ENCODE results near the gene TDP2. TPM values are rescaled to one million over a fixed set of nuclear protein-coding genes. Genes with fewer than 3 reads are reported as not detected.

TDP2 gene
- total RNA-seq, 1 donor from 2014 or later = 27.2 TPM

- Mint-ChIP-seq H3K27ac (ENCODE audit: unreplicated experiment) (no peak overlapping the region), H3K36me3 (ENCODE audit: low read depth, unreplicated experiment) (no peaks in the 10 kb centered on the region), H3K4me1 (ENCODE audit: low read depth, unreplicated experiment) (peaks cover 5% of the 10 kb centered on the region), H3K27me3 (ENCODE audit: low read depth, unreplicated experiment) (peaks cover 5% of the 10 kb centered on the region), H3K9me3 (ENCODE audit: unreplicated experiment) (no peaks in the 10 kb centered on the region), H3K4me3 (ENCODE audit: unreplicated experiment) (no peak overlapping the region)
- H3K4me3 ChIP-seq (ENCODE audit: insufficient read depth, low read depth, low read length) = no peak overlapping the region
- H3K36me3 ChIP-seq (ENCODE audit: insufficient read depth, low read length) = peaks cover 16% of the 10 kb centered on the region
- no peak overlapping the region for H3K9ac ChIP-seq (ENCODE audit: low read length)
- no peak overlapping the region for H3K4me2 ChIP-seq (ENCODE audit: low read length)
- H4K20me1 ChIP-seq (ENCODE audit: insufficient read depth, low read length) = peaks cover 3% of the 10 kb centered on the region
- H3K4me1 ChIP-seq (ENCODE audit: insufficient read depth, low read length) = peaks cover 12% of the 10 kb centered on the region
- no peak overlapping the region for H2AFZ ChIP-seq (ENCODE audit: low read depth, low read length)
- no peak for FAIRE-seq
- H3K27me3 ChIP-seq (ENCODE audit: insufficient read depth, low read length) = no peaks in the 10 kb centered on the region
- no peaks in the 10 kb centered on the region for H3K79me2 ChIP-seq (ENCODE audit: insufficient read depth, low read length)
- H3K9me3 ChIP-seq (ENCODE audit: insufficient read depth, low read depth, low read length) = no peaks in the 10 kb centered on the region
- no peak overlapping the region for H3K27ac ChIP-seq (ENCODE audit: low read depth, low read length)
- no peak for DNase-seq (ENCODE audit: low read depth)
- TF ChIP-seq, protein P1, sequence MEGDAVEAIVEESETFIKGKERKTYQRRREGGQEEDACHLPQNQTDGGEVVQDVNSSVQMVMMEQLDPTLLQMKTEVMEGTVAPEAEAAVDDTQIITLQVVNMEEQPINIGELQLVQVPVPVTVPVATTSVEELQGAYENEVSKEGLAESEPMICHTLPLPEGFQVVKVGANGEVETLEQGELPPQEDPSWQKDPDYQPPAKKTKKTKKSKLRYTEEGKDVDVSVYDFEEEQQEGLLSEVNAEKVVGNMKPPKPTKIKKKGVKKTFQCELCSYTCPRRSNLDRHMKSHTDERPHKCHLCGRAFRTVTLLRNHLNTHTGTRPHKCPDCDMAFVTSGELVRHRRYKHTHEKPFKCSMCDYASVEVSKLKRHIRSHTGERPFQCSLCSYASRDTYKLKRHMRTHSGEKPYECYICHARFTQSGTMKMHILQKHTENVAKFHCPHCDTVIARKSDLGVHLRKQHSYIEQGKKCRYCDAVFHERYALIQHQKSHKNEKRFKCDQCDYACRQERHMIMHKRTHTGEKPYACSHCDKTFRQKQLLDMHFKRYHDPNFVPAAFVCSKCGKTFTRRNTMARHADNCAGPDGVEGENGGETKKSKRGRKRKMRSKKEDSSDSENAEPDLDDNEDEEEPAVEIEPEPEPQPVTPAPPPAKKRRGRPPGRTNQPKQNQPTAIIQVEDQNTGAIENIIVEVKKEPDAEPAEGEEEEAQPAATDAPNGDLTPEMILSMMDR (IDR thresholded peaks at IDR 0.05; ENCODE audit: insufficient read depth, low read depth, low read length) = no peak
- no peak for TF ChIP-seq EZH2 (IDR thresholded peaks at IDR 0.05; ENCODE audit: insufficient read depth, low read length)
Observed at GRCh38 chr6:24648276-24648675, 18.4 kb downstream of the TDP2 start.

DNA sequence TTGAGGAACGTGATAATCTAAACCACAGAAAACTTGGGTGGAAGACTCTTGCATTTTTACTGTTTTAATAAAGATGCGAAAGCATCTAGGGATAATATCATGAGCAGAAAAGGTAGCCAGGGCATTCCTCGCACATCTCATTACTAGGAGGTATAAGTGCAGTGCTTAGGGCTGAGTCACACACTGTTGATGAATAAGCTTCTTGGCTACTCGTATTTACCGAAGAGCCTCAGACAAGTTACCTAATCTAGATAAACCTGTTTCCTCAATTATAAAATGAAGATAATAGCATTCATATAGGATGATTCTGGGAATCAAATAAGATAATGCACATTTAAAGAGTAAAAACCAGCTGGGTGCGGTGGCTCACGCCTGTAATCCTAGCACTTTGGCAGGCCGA, 19.9 kb downstream of the TDP2 start:
- peak; percentile 60 for DNase-seq (ENCODE audit: low read depth)
- no peak for FAIRE-seq

DNA sequence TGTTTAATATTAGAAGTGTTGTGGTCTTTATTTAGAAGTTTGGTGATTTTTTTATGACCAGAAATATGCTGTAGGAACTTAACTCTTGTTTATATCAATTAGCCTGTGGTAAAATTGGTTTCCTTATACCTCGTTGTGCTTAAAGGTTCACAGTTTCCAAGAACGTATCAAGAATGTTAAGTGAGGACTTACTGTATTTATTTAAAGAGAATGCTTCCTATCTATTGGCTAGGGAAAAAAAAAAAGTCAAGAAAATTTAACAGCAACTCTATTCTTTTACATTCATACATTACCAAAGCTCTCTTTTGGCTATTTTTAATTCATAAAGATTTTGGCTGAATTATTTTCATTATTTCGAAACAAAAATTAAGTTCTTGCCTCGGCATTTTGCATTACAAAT, 22.3 kb downstream of the TDP2 start:
- Histone ChIP-seq H3K4me2 (ENCODE audit: low read length) (no peak overlapping the region), H3K4me1 (ENCODE audit: insufficient read depth, low read length) (peaks cover 12% of the 10 kb centered on the region), H4K20me1 (ENCODE audit: insufficient read depth, low read length) (no peaks in the 10 kb centered on the region), H3K27ac (ENCODE audit: low read depth, low read length) (no peak overlapping the region), H3K4me3 (ENCODE audit: insufficient read depth, low read depth, low read length) (no peak overlapping the region), H3K27me3 (ENCODE audit: insufficient read depth, low read length) (no peaks in the 10 kb centered on the region), H2AFZ (ENCODE audit: low read depth, low read length) (no peak overlapping the region), H3K36me3 (ENCODE audit: insufficient read depth, low read length) (no peaks in the 10 kb centered on the region), H3K9ac (ENCODE audit: low read length) (no peak overlapping the region), H3K79me2 (ENCODE audit: insufficient read depth, low read length) (no peaks in the 10 kb centered on the region), H3K9me3 (ENCODE audit: insufficient read depth, low read depth, low read length) (no peaks in the 10 kb centered on the region)
- FAIRE-seq (peak; percentile 29), DNase-seq (ENCODE audit: low read depth) (no peak)
- Mint-ChIP-seq H3K27ac (ENCODE audit: unreplicated experiment) (no peak overlapping the region), H3K9me3 (ENCODE audit: unreplicated experiment) (peaks cover 2% of the 10 kb centered on the region), H3K27me3 (ENCODE audit: low read depth, unreplicated experiment) (peaks cover 5% of the 10 kb centered on the region), H3K4me1 (ENCODE audit: low read depth, unreplicated experiment) (peaks cover 5% of the 10 kb centered on the region), H3K4me3 (ENCODE audit: unreplicated experiment) (no peak overlapping the region), H3K36me3 (ENCODE audit: low read depth, unreplicated experiment) (no peaks in the 10 kb centered on the region)
- no peak for TF ChIP-seq EZH2 (IDR thresholded peaks at IDR 0.05; ENCODE audit: insufficient read depth, low read length)
- TF ChIP-seq, protein P1 (IDR thresholded peaks at IDR 0.05; ENCODE audit: insufficient read depth, low read depth, low read length) = no peak

More for the DNA sequence above, 19.9 kb downstream of the TDP2 start:
- H2AFZ ChIP-seq (ENCODE audit: low read depth, low read length) = no peak overlapping the region
- no peak overlapping the region for H3K9ac ChIP-seq (ENCODE audit: low read length)
- no peak overlapping the region for H3K4me3 ChIP-seq (ENCODE audit: insufficient read depth, low read depth, low read length)
- H3K4me2 ChIP-seq (ENCODE audit: low read length) = peak overlapping the region; percentile 98
- no peaks in the 10 kb centered on the region for H3K9me3 ChIP-seq (ENCODE audit: insufficient read depth, low read depth, low read length)
- peaks cover 6% of the 10 kb centered on the region for H3K36me3 ChIP-seq (ENCODE audit: insufficient read depth, low read length)
- Mint-ChIP-seq H3K4me3 (ENCODE audit: unreplicated experiment) (peak overlapping the region; percentile 89), H3K9me3 (ENCODE audit: unreplicated experiment) (no peaks in the 10 kb centered on the region), H3K27me3 (ENCODE audit: low read depth, unreplicated experiment) (peaks cover 5% of the 10 kb centered on the region), H3K4me1 (ENCODE audit: low read depth, unreplicated experiment) (peaks cover 5% of the 10 kb centered on the region), H3K27ac (ENCODE audit: unreplicated experiment) (no peak overlapping the region), H3K36me3 (ENCODE audit: low read depth, unreplicated experiment) (no peaks in the 10 kb centered on the region)
- no peaks in the 10 kb centered on the region for H3K27me3 ChIP-seq (ENCODE audit: insufficient read depth, low read length)
- H4K20me1 ChIP-seq (ENCODE audit: insufficient read depth, low read length) = no peaks in the 10 kb centered on the region
- H3K27ac ChIP-seq (ENCODE audit: low read depth, low read length) = no peak overlapping the region
- H3K4me1 ChIP-seq (ENCODE audit: insufficient read depth, low read length) = peaks cover 12% of the 10 kb centered on the region
- no peak for TF ChIP-seq EZH2 (IDR thresholded peaks at IDR 0.05; ENCODE audit: insufficient read depth, low read length)
- TF ChIP-seq, protein P1 (IDR thresholded peaks at IDR 0.05; ENCODE audit: insufficient read depth, low read depth, low read length) = no peak
- no peaks in the 10 kb centered on the region for H3K79me2 ChIP-seq (ENCODE audit: insufficient read depth, low read length)

Data from astrocyte (in vitro differentiated cells and primary cell).